GM10266 (cell line): ENCODE results near the gene CRISPLD2.

ENCODE experiments used
- DNase-seq: peaks from one replicate; pipeline ENCODE4 v3.0.0; 2012; ENCODE audit errors: extremely low spot score
- TF ChIP-seq, protein P1 (sequence below): IDR thresholded peaks from 2 replicates; pipeline ENCODE4 v1.5.1; 2012; ENCODE audit warnings: mild to moderate bottlenecking, low read depth; ENCODE audit not compliant: control insufficient read depth, insufficient read depth; ENCODE audit errors: missing control alignments

Gene CRISPLD2

DNA sequence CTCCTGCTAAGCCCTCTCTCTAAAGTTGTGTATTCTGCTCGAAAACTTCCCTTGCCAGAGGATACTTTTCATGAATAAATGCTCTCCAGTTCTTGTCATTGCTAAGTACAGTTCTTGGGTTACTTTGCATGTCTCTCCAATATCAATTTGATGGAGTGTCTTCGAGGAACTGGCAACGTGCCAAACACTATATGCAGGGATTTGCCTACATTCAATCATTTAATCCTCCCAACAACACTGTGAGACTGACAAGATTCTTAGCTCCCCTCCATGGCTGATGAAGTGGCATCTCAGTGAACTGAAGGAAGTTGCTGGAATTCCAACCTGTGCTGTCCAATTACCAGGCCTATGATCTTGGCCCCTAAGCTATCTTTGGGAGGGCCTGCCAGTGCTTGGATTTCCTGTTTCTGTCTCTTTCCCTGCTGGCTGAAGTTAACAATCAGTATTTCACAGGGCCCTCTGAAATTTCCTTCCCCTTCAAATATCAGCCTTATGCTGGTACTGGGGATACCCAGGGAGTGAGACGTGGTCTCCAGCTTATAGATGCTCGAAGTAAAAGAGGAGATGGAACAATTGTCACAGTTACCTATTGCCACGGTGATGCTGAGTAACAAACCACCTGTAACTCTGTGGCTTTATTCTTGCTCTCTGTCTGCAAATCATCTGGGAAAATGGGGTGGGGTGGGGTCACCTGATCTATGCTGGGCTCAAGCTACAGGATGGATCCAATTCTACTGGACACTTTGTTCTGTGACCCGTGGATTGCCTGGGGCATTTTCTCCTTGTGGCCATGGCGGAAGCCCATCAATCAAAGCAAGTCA, 19.4 kb upstream of the CRISPLD2 start:
- DNase-seq = no peak
- TF ChIP-seq, protein P1, sequence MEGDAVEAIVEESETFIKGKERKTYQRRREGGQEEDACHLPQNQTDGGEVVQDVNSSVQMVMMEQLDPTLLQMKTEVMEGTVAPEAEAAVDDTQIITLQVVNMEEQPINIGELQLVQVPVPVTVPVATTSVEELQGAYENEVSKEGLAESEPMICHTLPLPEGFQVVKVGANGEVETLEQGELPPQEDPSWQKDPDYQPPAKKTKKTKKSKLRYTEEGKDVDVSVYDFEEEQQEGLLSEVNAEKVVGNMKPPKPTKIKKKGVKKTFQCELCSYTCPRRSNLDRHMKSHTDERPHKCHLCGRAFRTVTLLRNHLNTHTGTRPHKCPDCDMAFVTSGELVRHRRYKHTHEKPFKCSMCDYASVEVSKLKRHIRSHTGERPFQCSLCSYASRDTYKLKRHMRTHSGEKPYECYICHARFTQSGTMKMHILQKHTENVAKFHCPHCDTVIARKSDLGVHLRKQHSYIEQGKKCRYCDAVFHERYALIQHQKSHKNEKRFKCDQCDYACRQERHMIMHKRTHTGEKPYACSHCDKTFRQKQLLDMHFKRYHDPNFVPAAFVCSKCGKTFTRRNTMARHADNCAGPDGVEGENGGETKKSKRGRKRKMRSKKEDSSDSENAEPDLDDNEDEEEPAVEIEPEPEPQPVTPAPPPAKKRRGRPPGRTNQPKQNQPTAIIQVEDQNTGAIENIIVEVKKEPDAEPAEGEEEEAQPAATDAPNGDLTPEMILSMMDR = no peak

GRCh38 chr16:84803146-84803545, 16.6 kb upstream of the CRISPLD2 start:
- TF ChIP-seq, protein P1 = no peak
- DNase-seq = no peak

DNA sequence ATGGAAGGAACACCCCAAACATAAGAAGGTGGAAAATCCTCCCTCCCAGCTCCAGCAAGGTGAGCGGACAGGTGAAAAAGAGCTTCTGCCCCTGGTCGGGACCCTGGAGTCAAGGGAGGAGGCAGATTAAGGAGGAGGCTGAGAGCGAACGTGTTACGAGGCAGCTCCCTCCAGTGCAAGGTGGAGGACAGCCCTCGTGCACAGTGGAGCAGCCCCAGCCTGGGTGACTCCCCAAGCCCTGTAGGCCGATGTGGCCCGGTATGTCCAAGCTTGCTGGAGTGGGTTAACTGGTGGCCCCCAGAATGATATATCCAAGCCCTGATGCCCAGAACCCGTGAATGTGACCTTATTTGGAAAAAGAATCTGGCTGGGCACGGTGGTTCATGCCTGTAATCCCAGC, 15.5 kb upstream of the CRISPLD2 start:
- TF ChIP-seq, protein P1 = no peak
- no peak for DNase-seq

- TF ChIP-seq, protein P1 = no peak
- DNase-seq = no peak
Measured at GRCh38 chr16:84806256-84806889, 13.4 kb upstream of the CRISPLD2 start.

DNA sequence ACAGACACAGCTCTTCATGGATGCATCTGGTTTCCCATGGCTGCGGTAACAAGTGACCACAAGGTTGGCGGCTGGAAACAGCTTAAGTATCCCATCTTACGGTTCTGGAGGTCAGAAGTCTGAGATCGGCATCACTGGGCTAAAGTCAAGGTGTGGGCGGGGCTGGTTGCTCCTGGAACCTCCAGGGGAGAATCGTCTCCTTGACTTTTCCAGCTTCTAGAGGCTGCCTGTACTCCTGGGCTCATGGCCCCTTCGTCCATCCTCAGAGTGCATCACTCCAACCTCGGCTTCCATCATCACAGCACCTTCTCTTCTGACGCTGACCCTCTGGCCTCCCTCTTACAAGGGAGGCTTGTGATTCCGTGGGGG, 12.9 kb upstream of the CRISPLD2 start:
- DNase-seq = no peak
- TF ChIP-seq, protein P1 = no peak

DNA sequence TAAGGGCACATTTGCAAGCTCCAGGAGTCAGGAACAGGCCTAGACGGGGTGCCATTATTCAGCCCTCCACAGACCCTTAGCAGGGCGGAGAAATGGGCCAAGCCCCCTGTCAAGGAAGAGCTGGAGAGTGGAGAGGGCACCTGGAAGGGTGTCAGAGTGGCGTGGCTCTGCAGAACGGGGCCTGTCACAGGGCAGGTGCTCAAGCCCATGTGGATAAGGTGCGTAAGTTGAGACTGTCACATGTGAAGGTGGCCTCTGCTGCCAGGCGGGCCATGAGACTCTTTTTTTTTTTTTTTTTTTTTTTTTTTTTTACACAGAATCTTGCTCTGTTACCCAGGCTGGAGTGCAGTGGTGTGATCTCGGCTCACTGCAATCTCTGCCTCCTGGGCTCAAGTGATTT, 12.0 kb upstream of the CRISPLD2 start:
- no peak for DNase-seq
- TF ChIP-seq, protein P1 = no peak

- no peak for DNase-seq
- TF ChIP-seq, protein P1 = no peak
Measured at GRCh38 chr16:84808826-84809225, 11.0 kb upstream of the CRISPLD2 start.
